ENCODE results near the gene MYLK4.

MYLK4 gene

GRCh38 chr6:2658788-2659187, 91.9 kb downstream of the MYLK4 start:
- no peak for DNase-seq (ENCODE audit: low read depth)

GRCh38 chr6:2656460-2657079, 94.2 kb downstream of the MYLK4 start:
- no peak for DNase-seq (ENCODE audit: low read depth)

GRCh38 chr6:2655844-2656433, 94.8 kb downstream of the MYLK4 start:
- no peak for DNase-seq (ENCODE audit: low read depth)

GRCh38 chr6:2653369-2654032, 97.2 kb downstream of the MYLK4 start:
- no peak for DNase-seq (ENCODE audit: low read depth)

- DNase-seq (ENCODE audit: low read depth) = no peak
Observed at GRCh38 chr6:2652611-2653010, 98.1 kb downstream of the MYLK4 start.

GRCh38 chr6:2651961-2652360, 98.8 kb downstream of the MYLK4 start:
- no peak for DNase-seq (ENCODE audit: low read depth)

GRCh38 chr6:2651536-2651935, 99.2 kb downstream of the MYLK4 start:
- DNase-seq (ENCODE audit: low read depth) = no peak

- no peak for DNase-seq (ENCODE audit: low read depth)
Observed at GRCh38 chr6:2646346-2646745, 104.4 kb downstream of the MYLK4 start.

- no peak for DNase-seq (ENCODE audit: low read depth)
Observed at GRCh38 chr6:2643935-2644539, 106.7 kb downstream of the MYLK4 start.

- DNase-seq (ENCODE audit: low read depth) = no peak
Observed at GRCh38 chr6:2643130-2643529, 107.6 kb downstream of the MYLK4 start.

GRCh38 chr6:2641044-2641725, 109.5 kb downstream of the MYLK4 start:
- no peak for DNase-seq (ENCODE audit: low read depth)

- no peak for DNase-seq (ENCODE audit: low read depth)
Observed at GRCh38 chr6:2640551-2640950, 110.2 kb downstream of the MYLK4 start.

- no peak for DNase-seq (ENCODE audit: low read depth)
Observed at GRCh38 chr6:2639896-2640295, 110.8 kb downstream of the MYLK4 start.

- DNase-seq (ENCODE audit: low read depth) = no peak
Observed at GRCh38 chr6:2639167-2639566, 111.6 kb downstream of the MYLK4 start.

GRCh38 chr6:2636672-2637071, 114.0 kb downstream of the MYLK4 start:
- DNase-seq (ENCODE audit: low read depth) = no peak

GRCh38 chr6:2635911-2636310, 114.8 kb downstream of the MYLK4 start:
- DNase-seq (ENCODE audit: low read depth) = no peak

GRCh38 chr6:2634139-2634964, 116.4 kb downstream of the MYLK4 start:
- DNase-seq (ENCODE audit: low read depth) = peak; percentile 61

GRCh38 chr6:2633736-2634135, 117.0 kb downstream of the MYLK4 start:
- no peak for DNase-seq (ENCODE audit: low read depth)

- no peak for DNase-seq (ENCODE audit: low read depth)
Observed at GRCh38 chr6:2632976-2633584, 117.6 kb downstream of the MYLK4 start.

GRCh38 chr6:2632368-2632767, 118.4 kb downstream of the MYLK4 start:
- DNase-seq (ENCODE audit: low read depth) = no peak

GRCh38 chr6:2630891-2631571, 119.7 kb downstream of the MYLK4 start:
- DNase-seq (ENCODE audit: low read depth) = peak; percentile 79

Measured in non-pigmented ciliary epithelial cell (primary cell).